ENCODE measurements around the gene CACNA1C.

CACNA1C gene

DNA sequence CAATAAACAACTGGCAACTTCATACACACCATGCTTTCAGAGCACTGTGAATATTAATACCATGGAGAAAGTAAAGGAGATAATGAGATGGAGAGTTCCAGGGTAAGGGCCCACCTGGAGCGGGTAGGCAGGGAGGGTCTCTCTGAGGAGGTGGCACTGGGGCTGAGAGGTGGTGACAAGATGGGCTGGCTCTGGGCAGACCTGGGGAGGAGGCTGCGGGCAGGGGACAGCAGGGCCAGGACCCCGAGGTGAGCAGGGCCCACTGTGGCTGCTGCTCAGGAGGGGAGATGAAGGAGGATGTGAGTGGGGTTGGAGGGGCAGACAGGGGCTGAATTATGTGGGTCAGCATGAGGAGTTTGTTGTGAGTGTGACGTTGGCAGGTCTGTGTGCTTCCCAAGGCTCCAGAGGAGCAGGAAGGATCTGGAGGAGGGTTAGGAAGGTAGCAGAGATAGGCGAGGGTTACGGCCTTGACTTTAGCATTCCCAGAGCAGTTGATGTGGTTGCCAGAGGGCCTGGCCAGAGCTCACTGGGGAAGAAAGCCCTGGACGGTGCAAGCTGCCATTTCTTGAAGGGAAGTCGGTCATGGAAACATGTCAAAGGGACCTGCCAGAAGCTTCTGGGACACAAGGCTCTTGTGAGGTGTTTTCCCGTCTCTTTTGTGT is 88.2 kb downstream of the CACNA1C start:
- DNase-seq (ENCODE audit: low spot score) = no peak

DNA sequence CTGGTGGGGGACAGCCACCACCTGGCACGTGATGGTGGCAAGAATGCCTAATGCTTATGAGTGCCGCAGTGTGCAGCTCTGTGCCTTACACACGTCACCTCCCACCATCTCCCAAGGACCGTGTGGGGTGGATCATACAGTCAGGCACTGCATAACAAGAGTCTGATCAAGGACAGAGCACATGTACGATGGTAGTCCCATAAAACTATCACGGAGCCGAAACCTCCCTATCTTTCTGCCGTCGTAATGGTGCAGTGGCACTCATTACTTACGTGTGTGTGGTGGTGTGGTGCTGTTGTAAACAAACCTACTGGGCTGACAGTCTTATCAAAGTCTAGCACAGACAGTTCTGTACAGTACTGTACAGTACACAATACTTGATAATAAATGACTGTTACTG is 89.3 kb downstream of the CACNA1C start:
- DNase-seq (ENCODE audit: low spot score) = no peak

DNA sequence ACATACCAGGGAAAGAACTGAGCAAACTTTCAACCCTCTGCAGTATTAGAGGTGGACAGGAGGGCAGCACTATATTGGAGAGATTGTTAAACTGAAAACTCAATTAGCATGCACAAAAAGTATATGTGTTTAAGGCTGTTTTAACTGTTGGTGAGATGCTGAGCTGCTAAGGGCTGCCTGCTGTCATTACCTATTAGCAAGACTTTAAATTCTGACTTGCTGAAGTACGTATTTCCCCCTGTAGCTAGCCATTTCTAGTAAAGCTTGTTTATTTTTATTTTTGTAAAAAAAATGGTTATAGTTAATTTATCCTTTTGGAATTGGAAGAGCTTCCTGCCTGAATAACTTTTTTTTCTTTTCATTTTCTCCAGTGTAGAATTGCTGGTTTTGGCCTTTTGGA is 92.2 kb downstream of the CACNA1C start:
- DNase-seq (ENCODE audit: low spot score) = no peak

DNA sequence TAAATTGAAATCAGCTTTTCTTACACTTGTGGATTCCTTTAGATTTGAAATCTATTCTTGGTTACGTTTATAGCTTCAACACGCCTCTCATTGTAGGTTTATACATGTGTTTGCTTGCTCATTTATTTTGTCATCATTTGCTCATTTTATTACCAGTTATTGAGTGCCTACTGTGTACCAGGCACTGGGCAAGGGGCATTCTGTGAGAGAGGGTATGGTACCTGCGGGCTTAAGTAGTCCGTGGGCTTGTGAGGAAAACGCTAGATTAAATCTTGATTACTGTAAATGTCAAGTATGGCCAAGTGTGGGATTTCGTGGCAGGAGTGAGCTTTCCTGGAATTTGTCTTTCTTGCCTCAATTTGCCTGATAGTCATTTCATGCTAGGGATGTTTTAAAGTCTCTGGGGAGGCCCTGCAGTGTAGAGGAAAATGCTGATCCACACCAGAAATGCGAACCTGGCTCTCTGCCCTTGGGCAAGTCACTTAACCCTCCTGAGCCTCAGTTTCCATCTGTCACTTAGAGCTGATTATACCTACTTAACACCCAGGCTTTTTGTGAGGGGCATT is 92.7 kb downstream of the CACNA1C start:
- no peak for DNase-seq (ENCODE audit: low spot score)

DNA sequence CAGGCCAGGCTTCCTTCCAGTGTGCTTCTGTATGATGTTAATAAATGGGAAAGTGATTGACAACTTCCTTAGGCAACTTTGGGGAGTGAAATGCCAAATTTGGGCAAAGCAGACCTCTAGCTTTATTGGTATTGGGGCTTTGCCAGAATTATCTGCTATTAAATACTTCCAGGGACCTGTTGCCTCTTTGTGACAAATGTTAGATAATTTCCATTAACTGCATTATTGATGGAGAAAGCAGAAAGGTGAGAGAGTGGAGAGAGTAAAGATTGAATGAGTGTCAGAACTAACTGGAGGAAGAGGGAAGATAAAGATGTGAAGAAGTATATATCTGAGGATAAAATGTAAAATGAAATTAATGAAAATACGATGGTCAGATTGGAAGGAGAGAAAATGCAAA is 94.5 kb downstream of the CACNA1C start:
- no peak for DNase-seq (ENCODE audit: low spot score)

DNA sequence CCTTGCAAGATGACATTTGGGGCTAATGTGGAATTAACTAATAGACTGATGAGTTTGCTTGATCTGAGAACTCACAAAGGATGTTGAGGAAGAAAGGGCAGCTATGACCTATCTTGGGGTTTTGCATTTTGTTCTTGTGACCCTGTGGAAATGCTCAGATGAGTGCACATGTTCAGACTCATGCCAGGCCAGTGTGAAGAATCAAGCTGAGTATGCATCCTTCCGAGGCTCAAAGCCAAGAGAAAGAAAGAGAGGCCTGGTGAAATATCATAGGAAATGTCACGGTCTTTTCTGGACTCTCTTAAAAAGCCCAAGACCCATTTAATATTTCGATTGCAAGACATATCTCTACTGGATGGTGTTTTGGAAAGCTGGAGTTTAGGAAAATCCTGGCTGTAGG is 96.3 kb downstream of the CACNA1C start:
- DNase-seq (ENCODE audit: low spot score) = no peak

DNA sequence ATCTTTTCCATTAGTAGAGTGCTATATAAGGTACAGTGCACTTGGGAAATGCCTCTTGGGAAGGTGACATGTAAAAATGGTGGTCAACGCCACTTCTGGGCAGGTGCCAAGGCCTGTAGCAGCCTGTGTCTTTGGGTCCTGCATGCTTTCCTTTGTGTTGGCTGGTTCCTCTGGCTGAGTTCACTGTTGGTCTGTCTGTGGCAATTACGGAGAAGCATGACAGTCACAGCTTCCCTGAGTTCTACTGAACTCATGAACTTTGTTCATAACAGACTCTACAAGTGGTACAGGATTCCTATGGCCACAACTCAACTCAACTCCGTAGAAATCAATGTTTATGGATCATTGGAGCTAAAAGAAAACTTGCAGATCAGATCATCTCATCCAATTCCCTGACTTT is 98.0 kb downstream of the CACNA1C start:
- DNase-seq (ENCODE audit: low spot score) = no peak

DNA sequence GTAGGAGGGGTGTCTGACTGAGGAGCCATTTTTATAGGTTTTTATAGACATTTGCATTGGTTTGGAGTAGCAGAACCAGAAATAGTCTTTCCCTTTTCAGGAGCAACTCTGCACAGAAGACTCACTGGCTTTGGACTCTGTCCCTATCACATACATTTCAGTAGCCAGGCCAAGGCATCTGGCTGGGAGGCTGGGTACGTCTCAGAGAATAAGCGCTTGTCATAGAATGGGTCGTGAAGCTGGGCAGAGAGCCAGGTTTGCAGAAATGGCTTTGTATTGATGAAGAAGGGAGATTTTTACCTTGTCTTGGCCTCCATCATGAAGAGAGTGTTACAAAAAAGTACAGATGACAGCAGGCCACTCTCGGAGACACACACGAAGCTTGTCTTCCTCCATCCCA is 98.6 kb downstream of the CACNA1C start:
- DNase-seq (ENCODE audit: low spot score) = peak; percentile 32

DNA sequence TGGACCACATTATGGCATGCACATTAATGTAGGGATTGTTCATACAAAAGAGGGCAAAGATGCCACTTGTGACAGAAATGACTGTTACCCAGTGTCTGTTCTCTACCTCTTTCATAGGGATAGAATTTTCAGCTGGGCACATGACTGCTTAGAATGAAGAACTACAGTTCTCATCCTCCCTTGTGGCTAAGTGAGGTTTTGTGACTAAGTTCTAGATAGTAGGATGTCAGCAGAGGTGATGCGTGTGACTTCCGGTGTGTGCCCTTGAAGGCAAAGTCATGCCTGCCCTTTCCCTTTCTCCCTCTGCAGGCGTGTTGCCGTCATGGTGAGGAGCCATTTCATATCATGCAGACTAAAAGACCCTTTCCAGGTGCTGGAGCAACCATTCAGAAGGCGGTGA is 99.3 kb downstream of the CACNA1C start:
- DNase-seq (ENCODE audit: low spot score) = no peak

DNA sequence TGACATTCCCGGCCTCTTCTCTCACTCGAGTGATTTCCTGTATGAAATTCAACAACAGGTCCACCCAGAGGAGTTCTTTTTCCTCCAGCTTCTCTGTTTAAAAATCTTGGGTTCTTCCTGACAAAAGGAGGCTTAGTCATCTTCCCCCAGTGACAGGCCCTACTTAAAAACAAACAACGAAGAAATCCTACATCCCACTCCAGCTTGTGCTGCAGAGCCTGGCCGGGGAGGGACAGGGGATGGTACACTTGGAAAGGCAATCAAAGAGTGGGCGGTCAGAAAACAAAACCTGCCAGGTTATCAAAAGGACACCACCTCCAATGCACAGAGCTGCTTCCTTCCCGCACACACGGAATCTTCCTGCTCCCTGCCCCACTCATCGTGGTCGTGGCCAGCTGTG is 101.3 kb downstream of the CACNA1C start:
- DNase-seq (ENCODE audit: low spot score) = no peak

DNA sequence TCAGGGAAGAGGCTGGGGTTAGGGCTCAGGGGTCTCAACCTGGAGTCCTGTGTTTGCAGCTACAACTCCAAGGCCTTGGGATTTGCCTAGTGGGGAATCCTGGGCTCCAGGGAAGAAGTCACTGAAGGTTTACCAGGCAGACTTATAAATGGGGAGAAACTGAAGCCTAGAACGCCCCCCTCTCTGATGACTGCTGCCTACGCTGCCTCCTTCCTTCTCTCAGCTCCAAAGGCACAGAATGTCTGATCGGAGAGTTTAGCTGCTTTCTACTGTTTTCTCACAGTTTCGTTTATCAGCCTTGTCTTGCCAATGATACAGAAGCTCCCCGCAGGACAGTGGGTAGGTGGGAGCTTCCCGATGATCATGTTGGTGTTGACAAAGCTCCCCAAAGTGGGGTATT is 101.7 kb downstream of the CACNA1C start:
- no peak for DNase-seq (ENCODE audit: low spot score)

DNA sequence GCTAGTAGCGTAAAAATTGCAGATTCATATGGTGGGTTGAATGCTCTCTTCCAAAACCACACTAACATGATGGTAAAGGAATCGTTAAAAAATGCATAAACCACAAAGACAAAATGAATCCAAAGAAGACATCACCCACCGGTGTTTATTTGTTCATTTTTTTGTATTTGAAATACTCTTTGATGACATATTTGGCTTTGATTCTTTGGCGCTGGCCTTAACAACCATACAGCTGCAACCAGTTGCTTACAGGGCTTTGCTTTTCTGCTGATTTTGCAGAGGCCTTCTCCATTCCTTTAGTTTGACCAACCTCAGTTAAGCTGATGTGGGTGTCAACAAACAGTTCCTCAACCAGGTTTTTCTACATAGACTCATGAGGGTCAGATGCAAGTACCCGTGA is 103.5 kb downstream of the CACNA1C start:
- no peak for DNase-seq (ENCODE audit: low spot score)

DNA sequence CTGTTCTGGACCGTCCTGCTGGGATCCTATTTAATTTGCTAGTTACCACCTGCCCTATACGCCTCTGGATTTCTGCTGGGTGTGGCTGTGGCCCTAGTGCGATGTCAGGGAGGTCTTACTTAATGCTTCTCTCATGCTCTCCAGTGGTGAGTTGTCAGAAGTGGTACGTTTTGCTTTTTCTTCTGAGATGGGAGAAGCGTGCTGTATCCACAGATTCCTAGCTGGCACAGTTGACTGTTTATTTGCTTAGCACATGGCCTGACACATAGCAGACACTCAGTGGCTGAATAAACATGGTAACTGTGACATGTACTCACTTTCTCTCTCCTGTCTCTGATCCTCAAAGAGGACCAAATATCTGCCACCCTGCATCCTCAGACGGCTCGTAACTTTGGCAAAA is 107.3 kb downstream of the CACNA1C start:
- no peak for DNase-seq (ENCODE audit: low spot score)

DNA sequence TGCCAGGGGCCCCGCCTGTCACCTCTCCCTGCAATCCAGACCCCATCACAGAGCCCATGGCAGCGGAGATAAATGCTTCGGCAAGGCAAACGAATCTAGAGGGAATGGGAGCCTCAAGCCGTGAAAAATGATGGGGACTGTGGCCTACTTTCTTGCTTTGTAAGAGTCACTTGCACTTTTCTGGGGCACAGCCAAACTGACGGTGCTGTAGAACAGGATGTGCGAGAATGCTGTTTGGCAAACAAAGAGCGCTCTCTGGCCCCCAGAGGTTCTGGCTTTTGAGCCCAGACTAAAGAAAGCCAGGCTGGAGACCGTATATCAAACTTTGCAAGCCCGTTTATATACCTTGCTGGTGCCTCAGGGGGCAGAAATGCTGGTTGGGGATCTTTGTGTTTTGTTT is 108.7 kb downstream of the CACNA1C start:
- DNase-seq (ENCODE audit: low spot score) = peak; percentile 56

DNA sequence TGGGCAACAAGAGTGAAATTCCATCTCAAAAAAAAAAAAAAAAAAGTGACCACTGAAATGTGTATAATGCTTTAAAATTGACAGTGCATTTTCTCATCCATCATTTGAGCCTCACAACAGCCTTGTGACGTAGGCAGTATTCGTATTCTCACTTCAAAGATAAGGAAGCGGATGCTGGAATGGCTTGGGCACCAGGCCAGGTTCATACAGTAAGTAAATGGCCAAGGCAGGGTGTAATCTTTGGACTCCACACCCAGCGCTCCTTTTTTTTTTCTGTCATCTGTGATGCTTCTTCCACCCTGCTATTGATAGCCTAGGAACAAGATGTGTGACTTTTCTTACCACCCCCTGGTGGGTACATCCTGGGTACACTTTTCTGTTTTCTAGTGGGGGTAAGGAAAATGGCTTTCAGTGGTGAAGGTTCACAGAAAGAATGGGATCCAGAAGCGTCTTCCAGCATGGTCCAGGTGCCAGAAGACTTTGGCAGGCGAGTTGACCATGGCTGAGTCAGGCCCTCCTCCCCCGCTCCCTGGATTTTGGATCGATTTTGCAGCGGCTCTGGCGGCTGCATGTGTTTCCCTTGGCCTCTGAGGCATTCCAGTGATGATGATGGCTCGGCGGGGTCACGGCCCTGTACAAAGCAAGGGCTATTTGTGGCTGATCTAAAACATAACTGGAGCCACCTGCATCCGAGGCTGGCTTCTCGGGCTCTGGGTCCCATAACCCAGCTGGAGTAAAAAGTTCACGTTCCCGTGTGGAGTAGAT is 110.6 kb downstream of the CACNA1C start:
- DNase-seq (ENCODE audit: low spot score) = peak; percentile 32

DNA sequence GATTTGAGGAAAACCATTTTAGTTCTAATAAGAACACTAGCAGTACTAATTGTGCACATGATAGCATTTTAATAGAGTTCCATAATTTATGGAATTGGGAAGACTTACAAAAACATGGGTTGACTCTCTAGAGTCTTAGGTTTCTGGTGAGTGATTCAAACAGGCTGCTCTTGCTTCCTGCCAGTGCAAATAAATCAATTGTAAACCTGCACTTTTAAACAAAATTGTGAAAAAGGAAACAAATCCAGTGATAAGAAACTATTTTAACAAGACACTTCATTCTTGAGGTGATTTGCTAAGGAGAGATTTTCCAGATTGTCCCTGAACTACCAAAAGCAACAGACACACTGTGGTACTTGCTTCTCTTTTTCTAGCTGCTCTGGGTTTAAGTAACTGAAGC is 112.2 kb downstream of the CACNA1C start:
- no peak for DNase-seq (ENCODE audit: low spot score)

DNA sequence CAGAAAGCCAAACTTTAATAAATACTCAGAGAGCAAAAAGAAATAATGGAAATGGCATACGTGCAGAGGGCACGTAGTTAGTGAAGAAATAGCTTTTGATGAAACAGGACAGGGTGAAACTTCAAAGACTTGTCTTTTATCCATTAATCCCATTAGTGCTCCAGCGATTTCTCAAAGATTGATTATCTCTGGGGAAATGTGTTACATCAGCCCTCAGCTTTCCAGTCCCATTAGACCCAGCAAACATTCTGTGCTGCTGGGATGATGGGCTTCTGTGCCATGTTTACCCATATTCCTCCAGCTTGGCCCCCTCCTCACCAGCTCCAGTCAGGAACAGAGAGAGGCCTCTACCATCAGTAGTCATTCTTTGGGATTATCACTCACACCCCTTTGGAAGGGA is 113.1 kb downstream of the CACNA1C start:
- DNase-seq (ENCODE audit: low spot score) = no peak

DNA sequence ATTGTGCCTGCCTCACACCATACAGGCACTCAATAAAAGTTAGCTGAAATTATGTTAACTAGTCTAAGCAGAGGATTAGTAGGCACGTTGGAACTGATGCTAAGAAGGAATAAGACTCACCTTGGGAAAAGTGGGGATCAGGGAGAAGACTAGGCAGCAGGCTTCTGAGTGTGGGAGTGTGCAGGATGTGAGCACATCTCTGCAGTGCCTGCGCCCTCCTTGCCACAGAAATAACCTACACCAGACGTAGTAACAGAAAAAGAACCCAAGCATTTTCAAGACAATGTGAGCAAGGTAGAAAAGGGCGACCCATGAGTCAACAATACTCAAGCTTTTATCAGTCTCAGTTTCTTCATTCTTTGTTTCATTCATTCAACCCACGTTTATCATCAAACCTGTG is 113.9 kb downstream of the CACNA1C start:
- DNase-seq (ENCODE audit: low spot score) = no peak

DNA sequence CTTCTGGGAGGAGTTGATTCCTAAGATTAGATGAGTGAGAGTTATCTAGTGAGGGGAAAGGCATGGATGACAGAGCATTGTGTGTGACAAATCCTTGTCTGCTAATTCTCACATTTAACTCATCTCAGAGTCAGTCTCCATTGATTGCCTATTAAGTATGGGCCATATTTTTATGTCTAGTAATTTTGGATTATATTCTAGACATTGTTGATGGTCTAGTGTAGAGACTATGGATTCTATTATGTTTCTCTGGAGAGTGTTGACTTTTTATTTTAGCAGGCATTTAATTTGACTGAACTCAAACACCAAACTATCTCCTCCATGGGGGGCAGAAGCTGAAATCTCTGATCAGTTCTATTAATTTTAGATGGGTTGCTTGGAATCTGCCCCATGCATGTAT is 114.4 kb downstream of the CACNA1C start:
- no peak for DNase-seq (ENCODE audit: low spot score)

DNA sequence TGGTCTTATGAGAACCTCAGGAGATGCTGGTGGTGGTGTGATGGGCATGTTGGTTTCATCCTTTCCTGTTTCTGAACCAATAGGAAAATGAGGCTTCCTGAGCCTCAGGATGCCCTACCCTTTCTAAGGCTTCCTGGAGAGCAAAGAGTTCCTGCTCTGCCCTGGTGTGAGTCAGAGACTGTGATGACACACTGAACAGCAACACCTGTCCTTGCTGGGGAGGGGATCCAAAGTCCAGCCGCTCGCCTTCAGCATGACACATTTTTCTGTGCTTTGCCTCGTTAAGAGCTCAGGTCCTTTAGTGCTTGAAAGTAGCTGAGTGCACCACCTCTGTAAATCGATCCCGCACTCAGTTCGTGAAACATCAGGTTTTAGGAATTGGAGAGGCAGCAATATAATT is 116.0 kb downstream of the CACNA1C start:
- DNase-seq (ENCODE audit: low spot score) = no peak

DNA sequence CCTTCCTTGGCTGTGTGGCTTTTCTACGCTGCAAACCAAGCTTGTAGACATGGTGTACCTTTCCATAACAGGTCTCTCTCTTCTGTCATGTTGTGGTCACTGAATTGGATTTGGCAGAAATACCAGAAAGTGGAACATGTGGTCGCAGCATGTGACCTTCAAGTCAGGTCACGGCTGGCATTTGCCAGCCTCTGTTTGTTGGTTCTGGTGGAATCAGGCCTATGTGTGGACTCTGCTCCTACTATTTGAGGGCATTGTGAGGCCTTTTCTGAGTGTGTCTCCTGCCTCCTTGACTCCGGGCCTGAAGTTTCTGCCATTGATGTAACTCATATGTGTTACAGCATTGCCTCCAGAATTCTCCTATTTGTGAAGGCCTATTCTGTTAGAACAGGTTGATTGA is 116.7 kb downstream of the CACNA1C start:
- no peak for DNase-seq (ENCODE audit: low spot score)

DNA sequence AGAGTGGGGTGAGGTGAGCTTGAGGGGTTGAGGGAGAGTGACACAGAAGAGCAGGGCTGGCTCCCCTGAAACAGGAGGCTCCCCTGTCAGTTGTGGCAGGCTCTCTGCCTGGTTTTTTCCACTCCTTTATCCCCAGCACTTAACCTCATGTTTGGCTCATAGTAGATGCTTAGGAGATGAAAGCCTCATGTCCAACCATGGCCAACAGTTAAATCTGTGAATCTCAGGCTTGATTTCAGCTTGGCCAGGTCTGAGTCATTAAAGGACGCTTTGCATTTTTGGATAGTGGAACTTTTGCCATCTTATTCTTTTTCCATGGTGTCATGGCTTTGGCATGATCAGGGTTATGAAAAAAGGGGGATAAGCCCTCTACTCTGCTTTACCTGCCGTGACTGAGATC is 117.2 kb downstream of the CACNA1C start:
- no peak for DNase-seq (ENCODE audit: low spot score)

DNA sequence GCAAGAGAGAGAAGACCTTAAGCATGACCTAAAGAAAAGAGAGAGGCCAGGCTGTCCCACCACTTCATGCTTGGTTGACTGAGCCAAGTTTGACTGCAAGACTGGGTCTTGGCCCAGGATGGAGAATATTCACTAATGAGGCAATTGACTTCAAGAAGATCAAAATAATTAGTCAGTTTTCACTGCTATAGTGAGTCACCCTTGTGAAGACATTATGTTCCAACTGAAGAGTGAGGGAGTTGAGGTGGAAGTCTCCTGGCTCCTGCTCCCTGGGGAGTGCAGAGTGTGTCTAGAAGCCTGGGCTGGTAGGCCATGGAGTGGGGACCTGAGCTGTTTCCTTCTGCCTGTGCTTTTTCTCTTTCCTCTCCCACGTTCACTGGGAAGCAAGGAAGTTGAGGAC is 117.6 kb downstream of the CACNA1C start:
- DNase-seq (ENCODE audit: low spot score) = no peak
